Measurements from ENCODE around the gene NR1D1.

The NR1D1 gene

GRCh38 chr17:40095944-40096791, 4.2 kb downstream of the NR1D1 start:
- DNase-seq, result no peak

DNA sequence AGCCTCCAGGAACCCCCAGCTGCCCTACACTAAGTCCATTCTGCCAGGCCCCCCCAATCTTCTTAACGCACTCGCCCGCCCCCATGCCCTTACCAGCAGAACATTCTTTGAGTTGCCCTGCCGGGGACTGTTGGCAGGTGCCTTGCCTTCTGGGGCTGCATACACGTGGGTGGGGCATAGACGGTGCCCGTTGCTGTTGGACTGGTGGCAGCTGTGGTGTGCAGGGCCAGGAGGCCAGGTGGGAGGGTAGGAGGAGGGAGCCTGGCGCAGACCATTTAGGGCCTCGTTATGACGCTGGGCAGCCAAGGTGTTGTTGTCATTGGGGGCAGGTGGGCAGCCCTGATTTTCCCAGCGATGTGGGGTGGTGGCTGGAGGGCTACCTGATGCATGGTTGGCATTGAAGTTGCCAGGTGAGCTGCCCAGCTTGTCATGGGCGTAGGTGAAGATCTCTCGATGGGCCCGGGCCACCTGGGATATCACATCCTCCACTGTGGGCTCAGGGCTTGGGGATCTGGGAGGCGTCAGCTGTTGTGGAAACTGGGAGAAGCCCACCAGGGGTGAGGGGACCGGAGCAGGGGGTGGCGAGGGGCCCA, 4.9 kb downstream of the NR1D1 start:
- no peak for DNase-seq

DNA sequence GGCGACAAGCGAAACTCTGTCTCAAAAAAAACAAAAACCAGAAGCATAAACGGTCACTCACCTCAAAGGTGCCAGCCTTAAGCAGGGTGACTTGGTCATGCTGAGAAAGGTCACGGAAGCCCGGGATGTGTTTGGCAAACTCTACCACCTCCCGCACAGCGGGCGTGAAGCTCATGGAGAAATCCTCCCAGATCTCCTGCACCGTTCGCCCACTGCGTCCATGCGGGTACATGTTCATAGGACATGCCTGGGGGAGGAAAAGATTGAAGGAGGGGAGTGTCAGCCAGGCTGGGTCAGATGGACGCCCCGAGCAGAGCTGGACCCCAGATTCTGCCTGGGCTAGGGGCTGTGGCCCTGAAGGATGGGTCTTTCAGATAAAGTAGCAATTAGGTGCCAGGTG, 5.5 kb downstream of the NR1D1 start:
- no peak for DNase-seq

DNA sequence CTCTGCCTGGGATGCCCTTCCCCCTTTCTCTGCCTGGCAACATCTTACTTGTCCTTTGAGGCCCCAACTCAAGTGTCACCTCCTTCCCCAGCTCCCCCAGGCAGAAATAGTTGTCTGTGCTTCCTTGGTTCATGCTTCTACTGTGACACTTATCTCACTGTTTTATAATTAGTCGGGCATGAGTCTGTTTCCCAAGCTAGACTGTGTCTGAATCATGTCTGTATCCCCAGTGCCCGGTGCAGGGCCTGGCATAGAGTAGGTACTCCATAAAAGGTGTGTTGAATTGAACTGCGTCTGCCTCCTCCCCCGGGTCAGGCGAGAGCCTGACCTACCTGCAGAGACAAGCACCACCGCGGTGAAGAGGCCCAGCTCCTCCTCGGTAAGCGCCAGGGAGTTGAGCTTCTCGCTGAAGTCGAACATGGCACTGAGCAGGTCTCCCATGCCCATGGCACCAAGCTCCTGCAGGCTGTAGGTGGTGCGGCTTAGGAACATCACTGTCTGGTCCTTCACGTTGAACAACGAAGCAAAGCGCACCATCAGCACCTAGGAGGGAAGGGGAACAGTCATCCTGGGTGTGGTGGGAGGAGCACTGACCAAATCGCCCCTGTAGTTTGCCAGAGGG, 6.7 kb downstream of the NR1D1 start:
- DNase-seq, result no peak

DNA sequence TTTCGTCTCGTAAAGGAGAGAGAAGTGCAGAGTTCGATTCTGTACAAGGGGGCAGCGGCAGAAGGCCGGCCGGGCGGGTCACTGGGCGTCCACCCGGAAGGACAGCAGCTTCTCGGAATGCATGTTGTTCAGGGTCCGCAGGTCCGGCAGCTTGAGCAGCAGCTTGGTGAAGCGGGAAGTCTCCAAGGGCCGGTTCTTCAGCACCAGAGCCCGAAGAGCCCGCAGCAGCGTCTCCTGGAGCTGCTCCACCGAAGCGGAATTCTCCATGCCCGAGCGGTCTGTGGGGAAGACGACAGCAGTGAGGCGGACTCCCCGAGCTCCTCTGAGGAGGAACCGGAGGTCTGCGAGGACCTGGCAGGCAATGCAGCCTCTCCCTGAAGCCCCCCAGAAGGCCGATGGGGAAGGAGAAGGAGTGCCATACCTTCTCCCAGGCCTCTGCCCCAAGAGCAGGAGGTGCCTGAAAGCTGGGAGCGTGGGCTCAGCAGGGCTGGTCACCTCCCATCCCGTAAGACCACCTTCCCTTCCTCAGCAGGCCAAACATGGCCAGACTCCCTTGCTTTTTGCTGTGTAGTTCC, 7.3 kb downstream of the NR1D1 start:
- no peak for DNase-seq

DNA sequence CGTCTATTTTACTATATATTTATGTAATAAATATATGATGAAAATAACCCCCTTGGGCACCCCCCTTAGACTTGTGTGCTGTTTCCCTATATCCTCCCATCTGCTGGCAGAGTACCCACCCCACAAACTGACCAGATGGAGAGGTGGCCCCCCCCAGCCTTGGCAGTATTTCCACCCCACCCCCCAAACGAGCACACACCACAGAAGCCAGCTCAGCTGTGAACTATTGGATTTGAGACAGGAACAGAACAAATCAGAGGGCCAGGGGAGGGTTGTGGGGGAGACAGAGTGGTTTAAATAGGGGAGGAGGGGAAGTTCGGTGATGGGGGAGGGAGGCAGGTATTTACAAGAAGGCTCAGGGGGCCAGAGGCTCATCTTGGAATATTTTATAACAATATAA, 7.8 kb downstream of the NR1D1 start:
- no peak for DNase-seq

DNA sequence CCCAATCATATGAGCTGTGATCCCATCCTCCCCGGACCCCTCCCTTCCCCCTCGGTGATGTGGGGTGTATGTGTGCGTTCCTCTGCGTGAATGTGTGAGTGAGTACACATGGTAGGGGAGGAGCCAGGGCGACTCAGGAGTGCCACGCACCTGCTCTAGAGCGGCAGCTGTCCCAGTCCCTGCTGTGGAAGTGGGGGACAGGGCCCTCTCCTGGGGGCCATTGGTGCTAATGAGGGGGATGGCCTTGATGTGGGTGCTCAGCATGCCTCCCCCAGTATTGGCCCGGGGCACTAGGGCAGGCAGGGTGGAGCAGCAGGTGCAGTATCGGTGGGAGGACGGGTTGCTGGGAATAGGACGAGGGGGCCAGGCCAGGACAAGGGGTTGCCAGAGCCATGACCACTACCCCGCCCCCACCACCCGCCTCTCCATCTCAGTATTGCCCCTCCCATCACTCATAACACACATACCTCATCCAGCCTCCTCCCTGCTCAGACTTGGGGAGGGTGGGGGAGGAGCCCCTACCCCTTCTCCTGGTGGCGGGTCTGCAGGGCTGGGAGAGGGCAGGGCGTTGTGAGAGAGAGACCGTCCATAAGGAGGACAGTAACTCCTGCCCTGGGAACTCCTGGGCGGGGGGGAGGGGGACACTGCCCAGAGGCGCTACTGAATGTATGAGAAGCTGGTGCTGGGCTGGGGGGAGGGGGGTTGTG, 8.5 kb downstream of the NR1D1 start:
- no peak for DNase-seq

DNA sequence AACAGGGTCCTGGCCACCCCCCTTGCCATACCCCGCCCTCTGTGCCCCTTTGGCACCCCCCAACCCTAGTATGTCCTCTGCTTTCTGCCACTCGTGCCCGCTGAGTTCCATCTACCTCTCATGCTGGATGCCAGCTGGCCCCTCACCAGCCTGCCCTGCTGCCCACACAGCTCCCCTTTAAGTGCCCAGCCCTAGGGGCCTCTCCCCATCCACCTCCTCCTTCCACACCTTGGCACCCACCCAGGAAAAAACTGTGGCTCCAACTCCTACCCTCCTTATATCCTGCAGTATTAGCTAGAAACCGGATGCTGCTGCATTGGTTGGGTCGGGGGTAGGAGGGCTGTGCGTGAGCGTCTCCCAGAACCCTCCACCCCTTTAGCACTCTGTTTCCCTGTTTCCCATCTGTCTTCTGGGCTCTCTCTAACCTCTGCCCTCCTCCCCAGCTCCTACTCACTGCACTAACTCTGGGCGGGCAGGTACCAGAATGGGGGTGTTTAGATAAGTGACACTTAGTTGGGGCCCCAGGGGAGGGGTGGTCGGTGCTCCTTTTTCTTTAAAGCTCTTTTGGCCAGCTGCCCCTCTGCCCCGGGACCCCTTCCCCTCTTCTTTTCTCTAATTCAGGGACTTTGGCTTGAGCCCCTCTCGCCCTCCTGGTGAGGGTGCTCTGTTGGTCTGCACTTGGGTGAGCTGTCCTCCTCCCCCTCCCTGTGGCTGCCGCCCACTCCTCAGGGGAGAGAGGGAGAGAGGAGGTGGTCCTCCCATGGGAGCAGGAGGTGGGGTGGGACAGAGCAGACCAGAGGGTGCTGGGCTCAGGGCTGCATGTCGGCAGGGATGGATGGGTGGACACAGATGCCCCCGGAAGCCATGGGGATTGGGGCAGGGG, 9.9 kb downstream of the NR1D1 start:
- DNase-seq, result no peak

DNA sequence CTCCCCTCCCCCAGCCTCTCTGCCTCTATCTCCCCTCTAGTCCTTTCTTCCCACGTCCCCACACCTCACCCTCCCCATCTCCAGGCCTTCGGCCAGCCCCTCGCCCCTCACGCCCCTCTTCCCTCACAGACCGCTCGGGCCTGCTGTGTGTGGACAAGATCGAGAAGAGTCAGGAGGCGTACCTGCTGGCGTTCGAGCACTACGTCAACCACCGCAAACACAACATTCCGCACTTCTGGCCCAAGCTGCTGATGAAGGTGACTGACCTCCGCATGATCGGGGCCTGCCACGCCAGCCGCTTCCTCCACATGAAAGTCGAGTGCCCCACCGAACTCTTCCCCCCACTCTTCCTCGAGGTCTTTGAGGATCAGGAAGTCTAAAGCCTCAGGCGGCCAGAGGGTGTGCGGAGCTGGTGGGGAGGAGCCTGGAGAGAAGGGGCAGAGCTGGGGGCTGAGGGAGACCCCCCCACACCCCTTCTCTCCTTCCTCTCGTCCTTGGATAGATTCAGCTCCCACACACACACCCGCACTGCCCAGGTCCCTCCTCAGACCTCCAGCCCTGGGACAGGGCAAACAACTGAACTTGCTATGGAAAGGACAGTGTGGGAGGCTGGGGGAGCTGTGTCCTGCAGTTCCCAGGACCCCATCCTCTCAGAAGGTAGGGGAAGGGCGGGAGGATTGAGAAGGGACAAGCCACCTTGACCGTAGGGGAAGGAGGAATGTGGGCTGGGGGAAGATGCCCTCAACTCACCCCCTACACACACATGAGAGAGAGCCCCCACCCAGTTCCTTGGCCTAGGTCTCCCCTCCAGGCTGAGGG, 11.1 kb downstream of the NR1D1 start:
- DNase-seq, result no peak

DNA sequence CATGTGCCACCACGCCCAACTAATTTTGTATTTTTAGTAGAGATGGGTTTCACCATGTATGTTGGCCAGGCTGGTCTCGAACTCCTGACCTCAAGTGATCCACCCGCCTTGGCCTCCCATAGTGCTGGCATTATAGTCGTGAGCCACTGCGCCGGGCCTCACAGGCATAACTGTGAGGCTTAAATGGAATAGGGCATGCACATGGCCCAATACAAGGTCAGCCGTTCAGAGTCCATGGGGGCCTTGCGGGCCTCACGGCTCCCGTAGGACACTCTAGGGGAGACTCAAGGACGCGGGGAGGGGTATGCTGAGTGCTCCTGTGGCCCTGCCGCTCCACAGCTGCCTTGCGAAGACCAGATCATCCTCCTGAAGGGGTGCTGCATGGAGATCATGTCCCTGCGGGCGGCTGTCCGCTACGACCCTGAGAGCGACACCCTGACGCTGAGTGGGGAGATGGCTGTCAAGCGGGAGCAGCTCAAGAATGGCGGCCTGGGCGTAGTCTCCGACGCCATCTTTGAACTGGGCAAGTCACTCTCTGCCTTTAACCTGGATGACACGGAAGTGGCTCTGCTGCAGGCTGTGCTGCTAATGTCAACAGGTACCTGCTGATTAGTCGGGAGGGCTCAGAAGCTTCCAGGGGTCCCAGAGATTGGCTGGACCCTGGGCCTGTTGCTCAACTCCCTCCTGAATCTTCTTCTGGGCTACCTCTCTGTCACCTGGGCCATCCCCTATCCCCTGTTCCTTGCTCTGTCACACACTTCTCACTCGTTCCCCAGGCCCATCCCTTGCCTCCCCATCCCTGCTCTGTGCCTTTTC, 12.3 kb downstream of the NR1D1 start:
- DNase-seq, result no peak

- no peak for DNase-seq
These were observed 13.2 kb downstream of the NR1D1 start for GRCh38 chr17:40087049-40087794.

- DNase-seq, result peak; percentile 9
These were observed 14.0 kb downstream of the NR1D1 start for GRCh38 chr17:40086150-40087044.

- no peak for DNase-seq
These were observed 15.9 kb downstream of the NR1D1 start for GRCh38 chr17:40084477-40084876.

- no peak for DNase-seq
These were observed 20.8 kb downstream of the NR1D1 start for GRCh38 chr17:40079545-40079944.

- no peak for DNase-seq
These were observed 23.8 kb downstream of the NR1D1 start for GRCh38 chr17:40076591-40076990.

DNA sequence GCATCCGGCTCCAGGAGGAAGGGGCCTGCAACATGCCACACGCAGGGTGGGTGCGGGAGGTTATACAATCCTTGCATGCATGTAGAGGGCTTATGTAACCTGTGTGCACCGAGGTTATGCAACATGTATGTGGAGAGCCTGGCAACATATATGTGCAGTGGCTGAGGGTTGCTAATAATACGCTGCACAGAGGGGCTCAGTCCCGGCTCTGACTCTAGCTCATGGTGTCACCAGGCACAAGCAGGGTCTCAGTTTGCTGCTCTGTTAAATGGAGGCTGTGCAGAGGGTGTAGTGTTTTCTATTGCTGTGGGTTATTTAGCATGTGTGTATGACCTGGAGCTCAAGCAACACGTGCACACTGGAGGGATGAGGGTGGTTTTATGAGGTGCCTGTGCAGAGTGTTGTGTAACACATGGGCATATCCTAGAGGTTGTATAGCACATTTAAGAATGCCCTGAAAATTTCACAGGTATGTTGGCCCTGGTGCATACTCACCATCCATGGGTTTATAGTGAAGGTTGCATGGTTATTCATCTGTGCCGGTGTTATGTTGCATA, 24.4 kb downstream of the NR1D1 start:
- DNase-seq, result no peak

GRCh38 chr17:40075201-40075941, 25.0 kb downstream of the NR1D1 start:
- DNase-seq, result peak; percentile 76

DNA sequence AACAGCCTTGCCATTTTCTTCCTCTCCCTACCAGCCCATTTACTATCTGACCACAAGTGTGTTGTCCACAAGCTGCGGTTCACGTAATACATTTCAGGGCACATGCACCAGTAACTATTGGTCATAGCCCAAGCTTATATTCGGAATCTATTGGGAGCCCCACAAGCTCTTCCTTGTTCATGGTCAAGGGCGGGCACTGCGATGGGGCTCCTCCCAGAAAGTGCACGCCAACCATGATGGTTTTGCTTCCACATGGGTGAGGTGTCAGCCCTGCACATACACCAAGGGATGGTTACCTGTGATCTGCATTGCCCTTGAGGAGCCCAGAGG, 25.6 kb downstream of the NR1D1 start:
- no peak for DNase-seq
